Upper lobe of left lung (tissue), 6 donors: ENCODE results near the gene SRRM3. TPM values are rescaled to one million over a fixed set of nuclear protein-coding genes. Genes with fewer than 3 reads are reported as not detected.

Experiments used
- ATAC-seq, 2 donors: fragments of 200-7000 bp; cut with Tn5 transposase; one replicate each; pipeline ENCODE4 v1.9.1; 2022; ENCODE audit warnings: mild to moderate bottlenecking in 2 of 2, moderate library complexity in 2 of 2; ENCODE audit not compliant: low FRiP score in 2 of 2
- DNase-seq, 2 donors: peaks; one replicate each; pipeline ENCODE4 v3.0.0-alpha.2; 2019 to 2020
- H3K27ac ChIP-seq, 4 donors: fragments of 200-600 bp; sonication (generic); one replicate each; pipeline ENCODE4 v1.5.1; 2016 to 2019
- H3K27me3 ChIP-seq, 4 donors: fragments of 200-600 bp; sonication (generic); one replicate each; pipeline ENCODE4 v1.5.1; 2017 to 2019
- H3K36me3 ChIP-seq, 4 donors: fragments of 200-600 bp; sonication (generic); one replicate each; pipeline ENCODE4 v1.5.1; 2016 to 2019
- H3K4me1 ChIP-seq, 4 donors: fragments of 200-600 bp; sonication (generic); one replicate each; pipeline ENCODE4 v1.5.1; 2018 to 2019
- H3K4me3 ChIP-seq, 4 donors: fragments of 200-600 bp; sonication (generic); one replicate each; pipeline ENCODE4 v1.5.1; 2017 to 2019; ENCODE audit warnings: mild to moderate bottlenecking in 2 of 4, moderate library complexity in 1 of 4
- H3K9me3 ChIP-seq, 4 donors: fragments of 200-600 bp; sonication (generic); one replicate each; pipeline ENCODE4 v1.5.1; 2018 to 2019
- EP300 ChIP-seq, 4 donors: sonication (generic); formaldehyde crosslinking; IDR thresholded peaks; one replicate each; pipeline ENCODE4 v1.5.1; 2017; ENCODE audit warnings: antibody characterized with exemption in 4 of 4, control low read depth in 2 of 4
- POLR2A ChIP-seq, 4 donors: fragments of 450-650 bp; IDR thresholded peaks; one replicate each; pipeline ENCODE4 v1.5.1; 2016 to 2017; ENCODE audit warnings: antibody characterized with exemption in 4 of 4, mild to moderate bottlenecking in 2 of 4
- POLR2AphosphoS5 ChIP-seq, 2 donors: sonication (generic); formaldehyde crosslinking; IDR thresholded peaks; one replicate each; pipeline ENCODE4 v1.5.1; 2017; ENCODE audit warnings: antibody characterized with exemption in 2 of 2
- WGBS, 2 donors: methylation state at CpG; one replicate each; pipeline ENCODE4 v1.1.5; 2017 to 2018; 5-methylcytosine and 5-hydroxymethylcytosine counted together
- total RNA-seq, 6 donors: library from RNA; depleted of rRNA in 4 of 6; stranded (reverse); fragments of >200 nt in 4 of 6; gene quantifications; one replicate each; pipeline versions ENCODE4 v1.1.0 to v1.2.1, GENCODE V29; 2016 to 2021
- TF ChIP-seq, protein P1 (sequence below), 6 experiments: fragments of 450-650 bp in 4 of 6; fragments of 200-600 bp in 2 of 6; sonication (generic) in 2 of 6; IDR thresholded peaks; one replicate each; pipeline ENCODE4 v1.5.1; 2016 to 2019; ENCODE audit warnings: antibody characterized with exemption in 6 of 6
- donor health status: DM: no; HTN: no; CAD: no; lungs with moderate emphysema.
- donor health status: DM: no; HTN: yes; CAD: no; lungs with severe emphysema.

The SRRM3 gene
- total RNA-seq, 6 donors from 2014 or later: 0.30 to 1.5 (median 0.72) TPM

DNA sequence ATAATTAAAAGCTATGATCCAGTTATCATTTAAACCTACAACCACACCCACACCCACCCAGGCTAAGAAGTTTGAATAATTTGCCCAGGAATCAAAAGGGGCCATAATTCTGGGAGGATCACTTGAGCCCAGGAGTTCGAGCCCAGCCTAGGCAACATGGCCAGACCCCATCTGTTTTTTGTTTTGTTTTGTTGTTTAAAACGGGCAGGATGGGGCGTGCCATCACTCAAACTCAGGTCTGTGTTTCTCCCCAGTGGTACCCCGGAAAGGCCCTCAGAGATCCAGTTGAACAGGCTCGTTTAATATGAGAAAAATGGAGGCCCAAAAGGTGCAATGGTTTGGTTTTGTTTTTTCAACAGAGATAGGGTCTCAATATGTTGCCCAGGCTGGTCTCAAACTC, 124.1 kb downstream of the SRRM3 start:
- Histone ChIP-seq H3K9me3 (no peaks in the 10 kb centered on the region), H3K4me1 (peaks cover 0 to 8% (median 0%) of the 10 kb centered on the region in 4 donors), H3K4me3 (no peak overlapping the region), H3K27ac (no peak overlapping the region), H3K36me3 (peaks cover 4 to 67% (median 30%) of the 10 kb centered on the region in 4 donors), H3K27me3 (no peaks in the 10 kb centered on the region)
- no peak for ATAC-seq
- no peak for DNase-seq
- TF ChIP-seq POLR2AphosphoS5 (IDR thresholded peaks at IDR 0.05): no peak
- TF ChIP-seq, protein P1, sequence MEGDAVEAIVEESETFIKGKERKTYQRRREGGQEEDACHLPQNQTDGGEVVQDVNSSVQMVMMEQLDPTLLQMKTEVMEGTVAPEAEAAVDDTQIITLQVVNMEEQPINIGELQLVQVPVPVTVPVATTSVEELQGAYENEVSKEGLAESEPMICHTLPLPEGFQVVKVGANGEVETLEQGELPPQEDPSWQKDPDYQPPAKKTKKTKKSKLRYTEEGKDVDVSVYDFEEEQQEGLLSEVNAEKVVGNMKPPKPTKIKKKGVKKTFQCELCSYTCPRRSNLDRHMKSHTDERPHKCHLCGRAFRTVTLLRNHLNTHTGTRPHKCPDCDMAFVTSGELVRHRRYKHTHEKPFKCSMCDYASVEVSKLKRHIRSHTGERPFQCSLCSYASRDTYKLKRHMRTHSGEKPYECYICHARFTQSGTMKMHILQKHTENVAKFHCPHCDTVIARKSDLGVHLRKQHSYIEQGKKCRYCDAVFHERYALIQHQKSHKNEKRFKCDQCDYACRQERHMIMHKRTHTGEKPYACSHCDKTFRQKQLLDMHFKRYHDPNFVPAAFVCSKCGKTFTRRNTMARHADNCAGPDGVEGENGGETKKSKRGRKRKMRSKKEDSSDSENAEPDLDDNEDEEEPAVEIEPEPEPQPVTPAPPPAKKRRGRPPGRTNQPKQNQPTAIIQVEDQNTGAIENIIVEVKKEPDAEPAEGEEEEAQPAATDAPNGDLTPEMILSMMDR (IDR thresholded peaks at IDR 0.05): no peak
- no peak for TF ChIP-seq EP300 (IDR thresholded peaks at IDR 0.05)
- TF ChIP-seq POLR2A (IDR thresholded peaks at IDR 0.05): no peak
- WGBS, 2 donors: 90 to 92% methylated on average over 5 of the region's 5 CpGs

- 81 to 86% methylated on average over 5 of the region's 5 CpGs for WGBS, 2 donors
- peaks cover 4 to 65% (median 30%) of the 10 kb centered on the region in 4 donors for H3K36me3 ChIP-seq
- peaks cover 0 to 12% (median 2%) of the 10 kb centered on the region in 4 donors for H3K4me1 ChIP-seq
Observed at GRCh38 chr7:76326646-76327233, 125.0 kb downstream of the SRRM3 start.

GRCh38 chr7:76327610-76328009, 125.9 kb downstream of the SRRM3 start:
- WGBS, 2 donors: 41 to 55% methylated on average over 7 of the region's 7 CpGs
- TF ChIP-seq POLR2A (IDR thresholded peaks at IDR 0.05) (no peak), EP300 (IDR thresholded peaks at IDR 0.05) (no peak), POLR2AphosphoS5 (IDR thresholded peaks at IDR 0.05) (no peak)
- TF ChIP-seq, protein P1 (IDR thresholded peaks at IDR 0.05): no peak

More at GRCh38 chr7:76326646-76327233, 125.0 kb downstream of the SRRM3 start:
- no peak for ATAC-seq
- TF ChIP-seq EP300 (IDR thresholded peaks at IDR 0.05) (no peak), POLR2A (IDR thresholded peaks at IDR 0.05) (no peak), POLR2AphosphoS5 (IDR thresholded peaks at IDR 0.05) (no peak)
- TF ChIP-seq, protein P1 (IDR thresholded peaks at IDR 0.05): no peak
- no peak overlapping the region for H3K4me3 ChIP-seq
- no peak overlapping the region for H3K27ac ChIP-seq
- no peaks in the 10 kb centered on the region for H3K9me3 ChIP-seq
- H3K27me3 ChIP-seq: no peaks in the 10 kb centered on the region
- DNase-seq: no peak

DNA sequence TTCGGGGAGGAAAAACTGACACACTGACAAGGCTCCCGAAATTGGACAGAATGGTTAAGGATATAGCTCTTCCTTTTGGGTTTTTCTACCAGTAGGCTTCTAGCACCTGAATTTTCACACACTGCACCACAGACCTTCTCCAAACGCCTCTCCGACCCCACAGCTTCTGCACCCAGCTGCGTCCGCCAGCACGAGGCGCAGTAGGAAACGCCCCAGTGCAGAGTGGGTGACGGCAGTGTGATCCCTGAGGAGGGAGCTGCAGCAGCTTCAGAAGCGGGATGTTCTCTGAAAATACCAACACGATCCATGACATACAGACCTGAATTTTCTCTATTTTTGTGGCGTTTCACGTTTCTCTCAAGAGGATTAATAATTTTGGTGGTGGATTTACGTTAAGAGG, 126.7 kb downstream of the SRRM3 start:
- DNase-seq (peak in 1 of 2 donors; percentile 50), ATAC-seq (no peak)
- WGBS, 2 donors: 74 to 78% methylated on average over 15 of the region's 15 CpGs
- H3K27me3 ChIP-seq: no peaks in the 10 kb centered on the region
- no peak overlapping the region for H3K27ac ChIP-seq
- peaks cover 15 to 27% (median 18%) of the 10 kb centered on the region in 4 donors for H3K4me1 ChIP-seq
- TF ChIP-seq, protein P1 (IDR thresholded peaks at IDR 0.05): no peak
- TF ChIP-seq POLR2AphosphoS5 (IDR thresholded peaks at IDR 0.05) (no peak), EP300 (IDR thresholded peaks at IDR 0.05) (no peak)
- no peaks in the 10 kb centered on the region for H3K9me3 ChIP-seq
- H3K4me3 ChIP-seq: no peak overlapping the region
- H3K36me3 ChIP-seq: peaks cover 4 to 62% (median 30%) of the 10 kb centered on the region in 4 donors

More at GRCh38 chr7:76327610-76328009, 125.9 kb downstream of the SRRM3 start:
- Histone ChIP-seq H3K27ac (no peak overlapping the region), H3K9me3 (no peaks in the 10 kb centered on the region), H3K36me3 (peaks cover 4 to 62% (median 30%) of the 10 kb centered on the region in 4 donors), H3K27me3 (no peaks in the 10 kb centered on the region), H3K4me1 (peaks cover 8 to 19% (median 11%) of the 10 kb centered on the region in 4 donors), H3K4me3 (no peak overlapping the region)
- ATAC-seq (no peak), DNase-seq (no peak)

- H3K27ac ChIP-seq: no peak overlapping the region
- peaks cover 4 to 62% (median 30%) of the 10 kb centered on the region in 4 donors for H3K36me3 ChIP-seq
- H3K27me3 ChIP-seq: no peaks in the 10 kb centered on the region
- no peak for TF ChIP-seq EP300 (IDR thresholded peaks at IDR 0.05)
- TF ChIP-seq POLR2AphosphoS5 (IDR thresholded peaks at IDR 0.05): no peak
- TF ChIP-seq, protein P1 (IDR thresholded peaks at IDR 0.05): no peak
- TF ChIP-seq POLR2A (IDR thresholded peaks at IDR 0.05): no peak
- peaks cover 22 to 34% (median 27%) of the 10 kb centered on the region in 4 donors for H3K4me1 ChIP-seq
- no peak for ATAC-seq
- no peak overlapping the region for H3K4me3 ChIP-seq
- peak in 1 of 2 donors; percentile 70 for DNase-seq
- WGBS, 2 donors: 90 to 95% methylated on average over 29 of the region's 29 CpGs
- H3K9me3 ChIP-seq: no peaks in the 10 kb centered on the region
Observed at GRCh38 chr7:76329479-76329878, 127.8 kb downstream of the SRRM3 start.
